ENCODE data around the gene COG5.
A peak's percentile ranks its signal among the peaks of the same experiment; 100 is the strongest.

COG5 gene

DNA sequence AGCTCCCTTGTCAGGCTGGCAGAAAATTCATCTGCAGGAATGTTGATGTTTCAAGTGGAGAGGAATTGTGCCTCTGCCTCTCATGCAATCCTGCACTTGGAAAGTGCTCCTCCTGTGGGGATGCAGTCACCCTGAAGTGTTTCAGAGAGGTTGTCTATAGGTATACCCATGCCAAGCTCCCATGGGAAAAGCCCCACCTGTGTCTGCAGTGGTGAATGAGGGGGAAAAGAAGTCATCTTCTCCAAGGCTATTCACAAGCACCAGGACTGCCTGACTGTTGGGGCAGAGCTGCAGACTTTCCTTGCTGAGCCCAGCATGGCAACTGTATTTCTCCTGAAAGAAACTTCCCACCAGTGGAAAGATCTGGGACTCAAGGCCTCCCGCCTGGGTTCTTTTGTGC lies 58.4 kb downstream of the COG5 start:
- DNase-seq = no peak

DNA sequence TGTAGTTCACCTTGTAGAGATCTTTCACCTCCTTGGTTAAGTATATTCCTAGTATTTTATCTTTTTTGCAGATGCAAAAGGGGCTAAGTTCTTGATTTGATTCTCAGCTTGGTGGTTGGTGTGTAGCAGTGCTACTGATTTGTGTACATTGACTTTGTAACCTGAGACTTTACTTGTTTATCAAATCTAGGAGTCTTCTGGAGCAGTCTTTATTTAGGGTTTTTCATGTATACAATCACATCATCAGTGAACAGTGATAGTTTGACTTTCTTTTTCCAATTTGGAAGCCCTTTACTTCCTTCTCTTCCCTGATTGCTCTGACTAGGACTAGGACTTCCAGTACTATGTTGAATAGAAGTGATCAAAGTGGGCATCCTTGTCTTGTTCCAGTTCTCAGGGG lies 60.0 kb downstream of the COG5 start:
- DNase-seq = no peak

- no peak for DNase-seq
Observed at GRCh38 chr7:107502797-107503196, 60.9 kb downstream of the COG5 start.

- DNase-seq = no peak
Observed at GRCh38 chr7:107502154-107502553, 61.6 kb downstream of the COG5 start.

- peak; percentile 84 for DNase-seq
Observed at GRCh38 chr7:107501593-107501992, 62.1 kb downstream of the COG5 start.

GRCh38 chr7:107499731-107500130 lies 64.0 kb downstream of the COG5 start:
- no peak for DNase-seq

GRCh38 chr7:107495516-107495915 lies 68.2 kb downstream of the COG5 start:
- DNase-seq = peak; percentile 17

- peak; percentile 42 for DNase-seq
Observed at GRCh38 chr7:107494884-107495283, 68.8 kb downstream of the COG5 start.

DNA sequence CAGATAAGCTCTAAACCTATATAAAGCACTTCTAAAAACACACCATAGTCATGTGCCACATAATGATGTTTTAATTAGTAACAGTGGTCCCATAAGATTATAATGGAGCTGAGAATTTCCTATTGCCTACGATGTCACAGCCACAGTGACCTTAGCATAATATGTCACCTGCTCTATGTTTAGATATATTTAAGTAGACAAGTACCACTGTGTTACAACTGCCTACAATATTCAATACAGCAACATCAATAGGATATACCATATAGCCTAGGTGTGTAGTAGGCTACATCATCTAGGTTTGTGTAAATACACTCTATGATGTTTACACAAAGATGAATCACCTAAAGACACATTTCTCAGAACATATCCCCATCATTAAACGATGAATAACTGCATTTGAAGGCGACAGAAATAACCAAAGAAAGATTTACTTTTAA lies 69.4 kb downstream of the COG5 start:
- no peak for DNase-seq

DNA sequence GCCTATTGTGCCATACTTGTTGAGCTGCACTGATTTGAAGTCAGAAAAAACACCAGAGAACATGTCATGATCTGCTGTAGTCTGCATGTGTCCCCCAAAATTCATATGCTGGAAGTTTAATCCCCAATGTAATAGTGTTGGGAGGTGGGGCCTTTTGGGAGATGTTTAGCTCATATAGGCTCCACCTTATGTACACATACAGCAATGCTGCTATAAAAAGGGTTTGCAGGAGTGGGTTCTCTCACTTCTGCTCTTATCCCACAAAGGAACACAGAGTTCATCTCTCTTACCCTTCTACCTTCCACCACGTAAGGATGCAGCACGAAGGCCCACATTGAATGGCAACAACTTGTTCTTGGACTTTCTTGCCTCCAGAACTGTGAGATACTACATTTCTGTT lies 70.8 kb downstream of the COG5 start:
- DNase-seq = no peak

GRCh38 chr7:107486041-107486440 lies 77.7 kb downstream of the COG5 start:
- no peak for DNase-seq

DNA sequence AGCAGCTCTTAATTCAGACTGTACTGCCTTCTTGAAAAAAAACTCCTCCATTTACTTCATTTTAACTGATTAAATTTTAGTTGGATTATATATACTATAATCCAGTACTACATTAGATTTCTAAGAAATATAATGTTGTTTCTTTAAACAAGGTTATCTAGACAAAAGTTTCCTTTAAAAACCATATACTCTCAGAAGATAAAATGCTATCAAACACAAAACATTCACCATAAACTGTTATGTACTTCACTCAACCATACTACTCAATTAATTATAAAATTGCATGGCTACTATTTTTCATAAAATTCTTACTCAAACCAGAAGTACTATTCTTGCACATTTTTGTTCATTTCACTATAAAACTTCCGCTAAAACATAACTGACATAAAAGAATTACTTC lies 81.1 kb downstream of the COG5 start:
- DNase-seq = peak; percentile 78

GRCh38 chr7:107480932-107481331 lies 82.8 kb downstream of the COG5 start:
- peak; percentile 72 for DNase-seq

DNA sequence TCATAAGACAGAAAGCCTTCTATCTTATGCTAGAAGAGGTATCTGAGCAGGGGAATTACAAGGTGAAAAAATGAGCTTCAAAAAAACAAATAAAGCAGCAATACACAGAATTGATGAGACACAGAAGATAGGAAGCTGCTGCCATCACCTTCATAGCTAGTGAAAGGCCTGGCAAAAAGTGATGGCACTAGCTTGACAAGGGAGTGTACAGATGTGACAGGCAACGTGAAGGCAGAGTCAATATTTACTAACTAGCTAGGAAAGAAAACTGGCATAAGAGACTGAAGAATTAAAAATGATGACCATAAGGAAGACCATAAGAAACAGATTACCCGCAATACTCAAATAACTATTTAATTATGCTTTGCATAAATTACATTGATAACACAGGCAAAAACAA lies 84.4 kb downstream of the COG5 start:
- DNase-seq = no peak

DNA sequence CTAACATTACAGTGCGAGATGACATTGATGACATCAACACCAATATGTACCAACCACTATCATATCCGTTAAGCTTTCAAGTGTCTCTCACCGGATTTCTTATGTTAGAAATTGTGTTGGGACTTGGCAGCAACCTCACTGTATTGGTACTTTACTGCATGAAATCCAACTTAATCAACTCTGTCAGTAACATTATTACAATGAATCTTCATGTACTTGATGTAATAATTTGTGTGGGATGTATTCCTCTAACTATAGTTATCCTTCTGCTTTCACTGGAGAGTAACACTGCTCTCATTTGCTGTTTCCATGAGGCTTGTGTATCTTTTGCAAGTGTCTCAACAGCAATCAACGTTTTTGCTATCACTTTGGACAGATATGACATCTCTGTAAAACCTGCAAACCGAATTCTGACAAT lies 89.6 kb downstream of the COG5 start:
- no peak for DNase-seq

GRCh38 chr7:107472116-107472515 lies 91.6 kb downstream of the COG5 start:
- no peak for DNase-seq

DNA sequence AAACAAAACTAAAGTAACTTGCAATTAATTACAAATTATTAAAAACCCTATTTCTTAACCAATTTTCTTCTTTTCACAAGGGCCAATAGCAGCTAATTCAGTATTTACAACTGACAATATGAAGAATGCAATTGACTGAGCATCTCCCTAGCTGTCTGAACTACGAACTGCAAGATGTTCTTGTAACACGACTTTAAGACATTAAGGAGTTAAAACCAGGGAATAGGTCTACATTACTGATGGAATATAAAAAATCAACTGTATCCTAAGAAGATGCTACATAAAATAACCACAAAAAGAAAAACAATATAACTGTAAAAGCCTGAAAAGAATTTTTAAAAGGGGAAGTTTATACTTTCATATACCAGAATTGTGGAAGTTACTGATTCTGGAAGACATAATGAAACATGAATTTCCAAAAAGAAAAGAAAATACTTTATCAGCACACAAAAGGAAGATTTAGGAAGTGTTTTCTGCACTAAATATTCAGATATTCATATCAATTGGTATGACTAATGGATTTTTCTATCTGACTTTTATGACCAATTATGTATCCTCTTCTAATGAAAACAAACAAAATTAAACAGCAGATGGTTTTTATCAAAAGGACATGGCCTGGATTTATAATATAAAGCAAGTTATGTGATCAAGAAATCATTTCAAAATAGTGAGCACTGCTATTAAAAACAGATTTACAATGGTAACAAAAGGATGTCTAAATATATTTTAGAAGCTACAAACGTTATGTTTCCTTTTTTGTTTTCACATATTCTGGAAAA lies 92.2 kb downstream of the COG5 start:
- no peak for DNase-seq

DNA sequence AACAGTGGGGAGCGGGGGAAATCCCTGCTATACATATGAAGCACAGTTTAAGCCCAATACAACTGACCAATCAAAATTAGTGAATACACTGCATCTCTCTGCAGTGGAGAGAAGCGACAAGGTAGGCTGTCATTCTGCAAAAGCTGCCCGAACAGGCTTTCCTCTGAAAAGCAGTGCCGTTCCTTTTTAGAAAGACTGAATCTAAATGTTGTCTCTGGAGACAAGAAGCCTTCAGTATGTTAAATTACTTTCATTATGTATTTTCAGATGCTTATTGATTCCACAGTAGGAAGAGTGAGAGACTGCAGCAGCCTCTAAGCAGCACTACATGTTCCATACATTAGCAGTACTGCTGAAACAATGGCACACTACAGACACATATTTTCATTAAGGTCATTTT lies 93.8 kb downstream of the COG5 start, which contains the start of gene GPR22:
GPR22 (plus strand) TSS at position 129 of the 400 bp plus-strand sequence. CDS start 4,004 bp downstream, outside the sequence.
- DNase-seq = no peak

DNA sequence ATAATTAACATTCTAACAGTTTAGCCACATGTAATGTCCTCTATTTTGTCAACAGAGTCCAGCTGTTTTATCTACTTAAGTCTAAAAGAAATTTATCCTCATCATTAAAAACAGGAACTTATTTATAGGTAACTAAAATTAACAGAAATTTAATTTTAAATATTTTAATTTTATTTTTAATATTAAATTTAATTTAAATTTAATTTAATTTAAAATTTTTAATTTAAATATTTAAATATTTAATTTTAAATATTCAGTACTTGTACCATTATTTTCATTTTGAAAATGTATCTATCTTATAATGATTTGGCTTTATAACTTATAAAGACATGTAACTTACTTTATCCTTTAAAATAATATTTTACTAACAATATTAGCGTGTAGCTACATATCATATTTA lies 94.9 kb downstream of the COG5 start:
- no peak for DNase-seq

DNA sequence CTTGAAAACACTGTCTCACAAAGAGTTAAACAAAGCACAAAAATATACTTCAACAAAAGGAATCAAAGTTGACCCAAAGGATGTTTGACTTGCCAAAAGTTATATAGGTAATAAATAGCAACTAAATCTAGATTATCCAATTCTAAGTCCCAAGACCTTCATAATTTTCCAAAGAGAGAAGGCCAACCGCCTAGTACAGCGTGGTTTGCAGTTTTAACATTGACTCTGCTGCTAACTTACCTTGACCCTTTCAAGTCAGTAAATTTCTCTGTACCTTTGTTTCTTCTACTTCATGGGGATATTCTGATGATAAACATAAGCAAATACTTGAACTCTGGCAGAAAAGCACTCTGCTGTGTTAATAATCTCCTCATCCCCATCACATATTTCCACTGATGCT lies 95.7 kb downstream of the COG5 start:
- DNase-seq = no peak

GRCh38 chr7:107464666-107465226 lies 99.0 kb downstream of the COG5 start:
- DNase-seq = no peak

GRCh38 chr7:107463139-107464078 lies 100.3 kb downstream of the COG5 start:
- peak; percentile 76 for DNase-seq

- no peak for DNase-seq
Observed at GRCh38 chr7:107461938-107462533, 101.7 kb downstream of the COG5 start.

All from hematopoietic multipotent progenitor cell treated with erythropoietin and hydrocortisone succinate and interleukin-3 and kit ligand, for 8 days (in vitro differentiated cells).